ENCODE measurements around the gene MTSS2.
A peak's percentile ranks its signal among the peaks of the same experiment; 100 is the strongest.
"Not testable (repeated sequence)": the region's sequence is repeated elsewhere in the genome, so short reads cannot be mapped to it uniquely, and the experiment has no call there.

MTSS2 gene

DNA sequence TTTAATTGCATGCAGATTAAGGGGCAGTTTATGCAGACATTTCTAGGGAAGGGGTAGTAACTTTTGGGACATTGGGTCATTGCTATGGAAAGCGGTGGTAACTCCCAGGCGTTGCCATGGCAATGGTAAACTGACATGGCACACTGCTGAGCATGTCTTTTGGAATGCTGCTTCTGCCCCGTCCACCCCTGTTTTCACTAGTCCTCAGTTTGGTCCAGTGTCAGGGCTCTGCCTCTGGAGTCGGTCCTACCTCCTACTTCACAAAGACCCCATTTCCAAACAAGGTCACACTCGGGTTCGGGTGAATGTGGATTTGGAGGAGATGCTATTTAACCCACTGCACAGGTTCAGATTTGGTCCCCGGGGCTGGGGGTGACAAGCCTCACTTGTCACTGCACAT, 36.6 kb downstream of the MTSS2 start:
- DNase-seq: no peak

GRCh38 chr16:70648606-70649005, 37.2 kb downstream of the MTSS2 start:
- no peak for DNase-seq

- DNase-seq: no peak
These were observed 38.2 kb downstream of the MTSS2 start for GRCh38 chr16:70647441-70648359.

DNA sequence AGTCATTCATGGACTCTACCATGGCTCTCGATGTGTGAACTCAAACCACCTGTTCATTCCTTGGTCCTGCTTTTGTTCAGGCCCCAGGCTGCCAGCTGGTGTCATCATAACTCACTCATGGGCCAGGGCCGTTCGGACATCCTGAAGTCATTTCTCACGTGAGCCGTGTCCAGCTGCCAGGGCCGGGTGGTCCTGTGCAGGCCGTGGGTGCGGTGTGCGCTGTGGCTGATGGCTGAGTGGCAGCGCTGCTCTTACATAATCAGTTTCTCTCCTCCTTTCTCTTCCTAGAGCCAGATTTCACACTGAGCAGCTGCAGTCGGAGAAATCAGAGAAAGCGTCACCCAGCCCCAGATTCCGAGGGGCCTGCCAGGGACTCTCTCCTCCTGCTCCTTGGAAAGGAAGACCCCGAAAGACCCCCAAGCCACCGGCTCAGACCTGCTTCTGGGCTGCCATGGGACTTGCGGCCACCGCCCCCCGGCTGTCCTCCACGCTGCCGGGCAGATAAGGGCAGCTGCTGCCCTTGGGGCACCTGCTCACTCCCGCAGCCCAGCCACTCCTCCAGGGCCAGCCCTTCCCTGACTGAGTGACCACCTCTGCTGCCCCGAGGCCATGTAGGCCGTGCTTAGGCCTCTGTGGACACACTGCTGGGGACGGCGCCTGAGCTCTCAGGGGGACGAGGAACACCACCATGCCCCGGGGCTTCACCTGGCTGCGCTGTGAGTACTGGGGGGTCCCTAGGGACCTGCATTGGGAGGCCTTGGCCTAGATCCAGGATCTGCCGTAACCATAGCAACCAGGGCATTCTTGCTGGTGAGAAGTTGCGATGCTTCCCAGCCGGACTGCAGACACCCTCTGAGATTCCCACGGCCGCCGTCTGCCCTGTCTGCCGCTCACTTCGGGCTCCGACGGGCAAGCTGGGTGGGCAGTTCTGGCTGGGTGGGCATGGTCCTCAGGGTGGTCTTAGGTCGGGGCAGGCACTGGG, 39.3 kb downstream of the MTSS2 start, which contains the start of gene IL34:
Gene IL34 (plus strand): TSS at position 300 of the 982 bp plus-strand sequence. CDS start 389 bp downstream, at position 689.
- DNase-seq: peak; percentile 13

GRCh38 chr16:70644763-70645597, 40.9 kb downstream of the MTSS2 start:
- no peak for DNase-seq

DNA sequence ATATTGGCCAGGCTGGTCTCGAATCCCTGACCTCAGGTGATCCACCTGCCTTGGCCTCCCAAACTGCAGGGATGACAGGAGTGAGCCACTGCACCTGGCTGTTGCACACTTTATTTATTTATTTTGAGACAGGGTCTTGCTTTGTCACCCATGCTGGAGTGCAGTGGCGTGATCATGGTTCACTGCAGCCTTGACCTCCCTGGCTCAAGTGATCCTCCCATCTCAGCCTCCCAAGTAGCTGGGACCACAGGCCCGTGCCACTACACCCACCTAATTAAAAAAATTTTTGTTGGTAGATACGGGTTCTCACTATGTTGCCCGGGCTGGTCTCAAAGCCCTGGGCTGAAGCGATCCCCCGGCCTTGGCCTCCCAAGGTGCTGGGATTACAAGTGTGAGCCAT, 42.6 kb downstream of the MTSS2 start:
- not testable (repeated sequence) for DNase-seq

GRCh38 chr16:70642633-70643032, 43.2 kb downstream of the MTSS2 start:
- DNase-seq: no peak

DNA sequence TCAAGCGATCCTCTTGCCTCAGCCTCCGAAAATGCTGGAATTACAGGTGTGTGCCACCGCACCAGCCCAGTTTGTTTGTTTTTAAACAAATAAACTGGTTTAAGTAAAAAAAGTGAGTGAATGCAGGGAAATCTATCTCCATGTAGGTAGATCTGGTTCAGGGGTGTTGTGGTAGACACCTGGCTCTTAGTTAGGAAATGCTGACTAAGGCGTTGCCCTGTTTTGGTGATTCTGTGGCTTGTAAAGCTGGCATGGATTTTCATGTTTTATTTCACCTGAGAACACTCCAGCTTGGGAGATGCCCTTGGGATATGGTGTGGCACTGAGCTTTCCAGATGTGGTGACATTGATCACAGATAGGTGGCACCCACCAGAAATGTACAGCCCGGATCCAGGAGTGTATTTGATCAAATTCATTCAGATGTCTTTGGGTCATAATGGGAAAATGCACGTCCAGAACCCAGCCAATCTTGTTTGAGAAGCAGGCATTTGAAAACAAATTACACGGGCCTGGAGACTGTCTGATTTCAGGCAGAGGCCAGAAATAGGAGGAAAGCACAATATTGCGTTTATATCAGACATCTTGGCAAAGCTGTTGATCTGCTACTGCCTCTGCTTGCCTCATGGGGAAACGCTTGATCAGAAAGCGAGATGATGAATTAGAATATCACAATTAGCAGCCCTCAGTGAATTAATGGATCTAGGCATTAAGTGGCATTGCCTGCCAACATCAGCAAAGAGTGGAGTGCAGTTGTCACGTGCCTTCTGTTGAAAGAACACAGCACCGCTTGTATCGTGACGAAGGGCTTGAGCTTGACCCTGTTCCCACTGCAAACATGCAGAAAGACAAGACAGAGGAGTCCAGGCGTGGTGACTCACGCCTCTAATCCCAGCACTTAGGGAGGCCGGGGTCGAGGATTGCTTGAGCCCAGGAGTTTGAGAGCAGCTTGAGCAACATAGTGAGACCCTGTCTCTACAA, 46.8 kb downstream of the MTSS2 start:
- DNase-seq: no peak

Measured in NCI-H1105 treated with DMSO at 0.1 percent for 48 hours (cell line).